GM21515 (cell line): ENCODE data around the gene IRF4.

Experiments
- ATAC-seq: cut with Tn5 transposase; IDR thresholded peaks from one replicate; pipeline ENCODE4 v1.9.1; 2021; ENCODE audit not compliant: unreplicated experiment

Gene IRF4

GRCh38 chr6:353642-354614 is 37.6 kb upstream of the IRF4 start:
- ATAC-seq = no peak

- no peak for ATAC-seq
Observed at GRCh38 chr6:354631-355280, 36.8 kb upstream of the IRF4 start.

DNA sequence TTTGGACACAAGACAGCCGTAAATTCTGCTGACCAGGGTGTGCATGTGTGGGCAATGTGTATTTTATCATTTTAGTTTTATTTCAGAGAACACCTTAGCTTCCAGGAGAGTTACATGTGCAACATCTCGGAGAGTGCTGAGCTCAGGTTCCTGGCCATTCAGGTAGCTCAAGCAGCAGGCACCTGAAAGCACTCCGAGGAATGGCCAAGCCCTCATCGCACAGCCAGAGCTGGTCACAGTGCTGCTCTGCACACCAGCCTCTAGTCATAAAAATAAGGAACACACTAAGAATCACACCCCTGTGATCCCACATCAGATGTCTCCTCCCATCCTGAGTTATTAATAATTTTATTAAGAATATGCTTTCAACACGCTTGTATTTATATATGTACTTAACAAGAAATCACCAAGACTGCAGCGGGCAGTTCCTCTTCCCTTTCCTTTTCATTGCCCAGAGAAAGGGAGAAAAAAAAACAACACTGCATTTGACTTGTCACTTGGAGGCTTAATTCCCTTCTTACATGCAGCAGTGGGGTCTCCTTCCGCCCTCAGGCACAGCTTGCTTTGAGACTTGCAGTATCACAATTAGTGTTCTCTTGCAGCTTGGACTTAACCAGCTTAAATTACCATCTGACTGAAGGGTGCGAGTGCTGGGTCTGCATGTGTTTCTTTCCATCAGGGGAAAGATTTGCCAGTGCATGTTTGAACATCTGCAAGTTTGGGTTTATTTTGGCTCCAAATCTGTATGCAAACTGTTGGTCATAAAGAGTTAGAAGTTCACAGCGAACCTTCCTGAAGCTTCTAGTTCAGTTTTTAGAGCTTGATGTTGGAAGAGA is 36.0 kb upstream of the IRF4 start:
- no peak for ATAC-seq

DNA sequence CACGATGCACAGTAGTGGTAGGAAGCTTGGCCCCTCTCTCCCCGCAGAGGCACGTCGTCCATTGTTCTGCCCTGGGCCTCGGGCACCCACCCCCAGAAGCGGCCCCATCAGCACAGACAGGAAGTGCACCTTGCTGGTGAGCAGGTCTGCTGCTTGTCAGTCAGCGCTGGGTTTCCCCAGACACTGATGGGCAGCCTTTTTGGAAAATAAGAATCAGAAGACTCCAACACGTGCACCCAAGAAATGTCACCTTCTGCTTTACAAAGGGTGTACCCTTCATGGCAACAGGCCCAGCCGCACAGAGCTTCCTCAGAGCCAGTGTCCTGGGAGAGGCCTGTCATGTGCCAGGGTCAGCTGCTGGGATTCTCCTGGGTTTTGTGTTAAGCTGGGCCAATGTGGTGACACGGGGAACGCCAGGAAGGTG is 34.7 kb upstream of the IRF4 start:
- no peak for ATAC-seq

DNA sequence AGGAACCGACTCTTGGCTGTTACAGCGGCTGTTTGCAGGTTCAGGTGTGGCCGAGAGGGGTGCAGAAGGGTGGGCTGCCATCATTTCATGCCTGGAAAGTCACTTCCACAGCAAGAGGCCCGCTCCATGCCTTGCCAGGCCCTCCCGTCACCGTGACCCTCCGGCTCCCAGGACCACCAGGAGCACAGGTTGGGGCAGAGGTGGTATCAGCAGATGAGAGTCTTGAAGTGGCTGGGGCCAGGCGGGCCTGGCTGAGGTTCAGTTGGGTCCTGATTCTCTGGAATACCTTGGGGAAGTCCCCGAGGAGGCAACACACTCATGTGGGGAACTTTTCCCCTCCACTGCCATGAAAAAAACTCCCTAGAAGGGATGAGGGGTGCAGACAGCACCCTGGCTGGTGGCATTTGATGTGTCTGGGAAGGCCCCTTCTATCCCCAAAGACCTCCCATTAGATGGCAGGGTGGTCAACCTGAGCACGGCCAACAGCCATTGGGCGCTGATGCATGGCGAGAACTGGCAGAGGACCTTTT is 34.2 kb upstream of the IRF4 start:
- ATAC-seq = no peak

GRCh38 chr6:357791-358341 is 33.7 kb upstream of the IRF4 start:
- no peak for ATAC-seq

GRCh38 chr6:358432-358831 is 33.1 kb upstream of the IRF4 start:
- no peak for ATAC-seq

DNA sequence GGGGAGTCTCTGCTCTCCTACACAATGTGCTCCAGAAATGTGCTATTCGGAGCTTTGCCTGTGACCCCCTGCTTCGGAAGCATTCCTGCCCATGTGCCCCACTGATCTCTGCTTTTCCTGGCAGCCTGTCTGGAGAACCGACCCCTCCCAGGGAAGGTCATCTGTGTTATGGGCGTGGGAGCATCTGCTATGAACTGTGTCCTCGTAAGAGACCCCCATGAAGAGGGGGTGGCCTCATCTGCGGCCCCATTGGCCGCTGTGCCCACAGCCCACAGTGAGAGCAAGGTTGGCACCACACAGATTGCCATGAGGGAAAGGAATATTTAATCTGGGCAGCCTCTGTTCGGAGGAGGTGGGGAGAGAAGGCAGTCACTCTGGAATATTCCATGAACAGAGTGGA is 32.7 kb upstream of the IRF4 start:
- no peak for ATAC-seq

DNA sequence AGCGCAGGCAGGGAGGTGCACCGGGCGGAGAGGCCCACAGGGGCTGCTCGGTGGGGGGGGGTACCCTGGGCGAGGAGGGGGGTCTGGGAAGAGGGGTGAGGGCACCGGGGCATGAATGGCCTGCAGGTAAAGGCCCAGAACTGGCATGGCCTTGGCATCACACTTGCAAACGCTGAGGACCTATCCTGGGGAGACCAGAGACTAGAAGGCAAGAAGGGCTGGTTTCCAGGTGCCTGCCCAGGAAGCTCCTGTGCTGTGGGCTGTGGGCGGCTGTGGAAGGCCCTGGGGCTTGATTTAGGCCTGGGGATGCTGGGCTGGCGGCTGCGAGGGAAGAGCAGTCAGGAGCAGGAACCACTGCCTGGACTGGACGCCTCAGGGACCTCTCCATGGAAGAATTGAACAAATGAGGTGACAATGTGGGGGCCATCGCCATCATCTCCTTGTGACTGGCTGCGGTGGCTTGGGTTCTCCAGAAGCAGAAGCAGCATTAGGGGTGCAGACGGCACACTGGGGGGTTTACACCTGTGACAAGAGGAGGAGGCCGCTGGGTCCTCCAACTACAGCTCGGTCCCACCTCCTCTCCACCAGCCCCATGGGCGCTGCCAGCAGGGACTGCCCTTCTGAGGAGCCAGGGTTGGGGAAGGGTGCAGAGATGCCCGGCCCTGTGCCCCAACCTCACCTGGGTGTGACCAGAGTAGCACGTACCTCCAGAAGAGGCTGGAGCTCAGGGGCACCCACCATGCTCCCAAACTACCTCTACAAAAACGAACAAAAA is 32.1 kb upstream of the IRF4 start:
- ATAC-seq = no peak

DNA sequence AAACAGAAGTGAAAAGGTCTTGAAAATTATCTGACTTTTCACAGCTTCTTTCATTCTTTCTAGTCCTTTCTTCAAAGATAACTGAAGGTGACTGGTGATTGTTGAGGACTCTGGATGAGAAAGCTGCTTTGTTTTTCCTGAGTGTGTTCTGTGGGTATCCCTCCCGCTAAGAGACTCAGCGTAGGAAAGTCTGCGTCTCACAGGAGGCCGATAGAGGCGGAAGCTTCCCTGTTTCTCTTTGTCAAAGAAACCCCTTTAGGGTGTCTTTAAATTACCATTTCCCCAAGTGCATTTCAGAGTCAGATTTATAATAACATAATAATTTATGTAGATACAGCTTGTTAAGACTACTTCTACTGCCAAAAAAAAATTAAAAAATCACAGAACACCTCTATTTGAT is 31.2 kb upstream of the IRF4 start:
- no peak for ATAC-seq

DNA sequence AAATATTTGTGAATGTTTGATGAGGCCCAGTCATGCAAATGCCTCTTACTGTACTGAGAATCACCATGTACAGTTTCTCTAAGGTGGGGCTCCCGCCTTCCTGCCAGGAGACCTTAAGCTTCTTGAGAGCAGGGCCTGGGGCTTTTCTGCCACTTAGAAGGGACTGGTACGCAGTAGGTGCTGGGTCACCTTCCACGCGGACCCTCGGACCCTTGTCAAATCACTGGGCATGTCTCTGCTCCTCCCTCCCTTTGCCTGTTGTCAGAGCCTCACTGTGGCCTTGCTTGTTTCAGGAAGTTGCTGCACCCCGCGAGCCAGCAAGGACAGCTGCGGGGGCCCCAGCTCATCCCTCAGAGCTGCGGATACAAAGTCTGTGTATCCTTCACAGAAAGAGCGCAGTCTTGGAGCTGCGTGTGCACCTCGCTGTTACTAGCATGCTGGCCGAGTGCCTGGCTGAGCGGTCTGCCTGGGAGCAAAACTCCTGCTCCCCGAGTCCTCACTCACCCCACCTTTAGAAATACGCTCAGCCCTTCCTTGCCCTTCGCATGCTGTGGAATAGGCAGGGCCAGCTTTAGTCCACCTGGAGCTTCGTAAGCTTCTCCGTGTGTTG is 30.7 kb upstream of the IRF4 start:
- ATAC-seq = no peak

DNA sequence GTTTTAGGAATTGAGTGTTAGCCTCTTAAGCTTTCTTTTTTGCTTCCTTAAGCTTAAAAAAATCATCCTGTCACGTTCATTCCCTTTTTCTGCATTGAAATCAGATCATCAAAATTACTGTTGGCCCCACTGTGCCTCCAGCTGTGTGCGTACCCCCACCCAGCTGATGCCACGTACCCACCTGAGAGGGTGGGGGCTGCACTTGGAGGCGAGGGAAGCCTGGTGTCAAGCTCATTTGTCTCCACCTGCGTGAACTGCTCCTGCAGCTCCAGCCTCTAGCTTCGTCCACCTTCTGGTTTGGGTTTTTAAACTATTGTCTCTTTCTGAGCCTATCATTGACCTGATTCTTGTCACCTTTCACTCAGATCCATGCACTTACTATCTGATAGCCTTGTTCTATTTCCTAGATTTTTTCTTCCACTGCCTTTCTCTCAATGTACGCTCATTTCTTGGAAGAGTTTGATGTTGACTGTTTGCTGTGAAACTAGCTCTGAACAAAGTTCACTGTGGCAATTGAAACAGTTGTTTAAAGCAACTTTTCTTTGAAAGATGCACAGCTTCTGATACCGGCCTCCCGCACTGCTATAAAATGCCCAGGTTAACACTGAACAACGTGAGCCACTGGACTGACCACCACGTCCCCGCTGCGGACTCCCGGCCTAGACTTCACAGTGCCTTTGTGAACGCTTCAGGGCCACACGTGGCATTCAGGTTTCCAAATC is 30.0 kb upstream of the IRF4 start:
- ATAC-seq = no peak

DNA sequence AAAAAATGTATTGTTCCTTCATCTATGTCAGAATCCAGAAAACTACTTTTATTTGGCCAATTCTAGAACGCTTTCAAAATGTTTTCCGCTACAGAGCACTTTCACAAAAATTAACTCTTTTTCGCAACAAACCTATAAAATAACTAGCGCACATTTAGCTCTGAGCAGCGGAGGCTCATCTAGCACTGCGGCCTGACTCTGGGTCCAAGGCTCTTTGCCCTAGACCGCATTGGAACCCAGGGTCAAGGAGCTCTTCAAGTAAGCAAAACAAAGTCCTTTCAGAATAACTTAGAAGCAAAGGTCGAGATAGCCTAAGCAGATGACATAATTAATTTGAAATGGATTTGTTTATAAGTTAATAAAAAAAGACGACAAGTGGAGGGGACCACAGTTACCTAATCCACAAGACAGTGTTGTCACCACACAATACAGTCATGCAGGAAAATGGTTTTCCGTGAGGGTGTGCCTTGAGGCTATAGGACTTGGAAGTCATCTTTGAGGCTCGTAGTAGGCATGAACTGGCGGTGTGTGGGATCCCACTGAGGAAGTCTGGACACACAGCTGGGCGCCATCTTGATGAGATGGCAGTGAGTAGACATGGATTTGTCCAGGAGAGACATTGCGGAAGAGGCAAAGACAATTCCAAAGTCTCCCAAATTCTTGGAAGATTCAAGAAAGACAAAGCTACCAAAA is 29.2 kb upstream of the IRF4 start:
- no peak for ATAC-seq

- no peak for ATAC-seq
Observed at GRCh38 chr6:362924-363249, 28.7 kb upstream of the IRF4 start.

GRCh38 chr6:363291-363690 is 28.3 kb upstream of the IRF4 start:
- no peak for ATAC-seq

- no peak for ATAC-seq
Observed at GRCh38 chr6:363909-364308, 27.6 kb upstream of the IRF4 start.

GRCh38 chr6:364609-365540 is 26.7 kb upstream of the IRF4 start:
- ATAC-seq = peak; percentile 43

DNA sequence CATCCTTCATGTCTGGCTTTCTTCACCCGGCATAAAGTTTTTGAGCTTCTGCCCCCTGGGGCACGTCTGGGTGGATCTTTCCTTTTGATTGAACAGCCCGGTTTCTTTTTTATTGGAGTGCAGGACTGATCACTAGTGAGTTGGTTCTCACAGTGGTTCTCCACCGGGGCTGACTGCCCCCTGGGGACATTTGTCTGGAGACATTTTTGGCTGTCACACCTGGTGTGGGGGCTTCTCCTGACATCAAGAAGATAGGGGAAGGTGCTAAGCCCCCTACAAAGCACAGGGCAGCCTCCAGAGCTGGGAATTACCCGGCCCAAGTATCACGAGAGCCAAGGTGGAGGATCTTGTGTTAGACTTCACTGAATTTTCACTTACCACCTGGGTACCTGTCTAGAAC is 25.7 kb upstream of the IRF4 start:
- no peak for ATAC-seq
